K562 (cell line): ENCODE results near the gene ANTKMT. TPM values are rescaled to one million over a fixed set of nuclear protein-coding genes. Genes with fewer than 3 reads are reported as not detected.

ENCODE experiments used
- ARID1B ChIP-seq: fragments of 450-650 bp; IDR thresholded peaks from 2 replicates; pipeline ENCODE4 v1.6.1; 2016; ENCODE audit warnings: antibody characterized with exemption, mild to moderate bottlenecking, inconsistent platforms
- ATF3 ChIP-seq, 2 experiments: fragments of 450-650 bp in 1 of 2; sonication (generic) in 1 of 2; formaldehyde crosslinking in 1 of 2; IDR thresholded peaks in 1 of 2; conservative IDR thresholded peaks in 1 of 2; 2 replicates each; pipeline versions ENCODE4 v1.6.1 to v1.8.1; 2016 to 2023; ENCODE audit warnings: mild to moderate bottlenecking in 2 of 2, moderate library complexity in 2 of 2, inconsistent platforms in 1 of 2, missing genetic modification reagents in 1 of 2
- BRF1 ChIP-seq: IDR thresholded peaks from 3 replicates; pipeline ENCODE4 v1.6.1; 2011; ENCODE audit warnings: borderline replicate concordance, mild to moderate bottlenecking; ENCODE audit not compliant: insufficient read length; ENCODE audit errors: extremely low read depth
- DLX4 ChIP-seq: fragments of 250-450 bp; sonication (Bioruptor Pico); IDR thresholded peaks from 2 replicates; pipeline ENCODE4 v1.6.1; 2021; ENCODE audit warnings: mild to moderate bottlenecking
- E2F3 ChIP-seq: fragments of 250-450 bp; sonication (Bioruptor Pico); IDR thresholded peaks from 2 replicates; pipeline ENCODE4 v1.4.0; 2020; ENCODE audit warnings: mild to moderate bottlenecking
- ELK3 ChIP-seq: fragments of 450-650 bp; formaldehyde crosslinking; IDR thresholded peaks from 2 replicates; pipeline ENCODE4 v1.4.0; 2020; ENCODE audit warnings: mild to moderate bottlenecking
- ID3 ChIP-seq, 2 experiments: fragments of 250-450 bp in 1 of 2; fragments of 450-650 bp in 1 of 2; sonication (Bioruptor Pico) in 1 of 2; IDR thresholded peaks; 2 replicates each; pipeline versions ENCODE4 v1.6.1 to v1.8.0; 2016 to 2021; ENCODE audit warnings: mild to moderate bottlenecking in 2 of 2, moderate library complexity in 2 of 2, missing compliant biosample characterization in 1 of 2, missing genetic modification characterization in 1 of 2
- KLF1 ChIP-seq: fragments of 450-650 bp; IDR thresholded peaks from 2 replicates; pipeline ENCODE4 v1.6.1; 2016; ENCODE audit warnings: missing genetic modification characterization, missing compliant biosample characterization
- KLF16 ChIP-seq: IDR thresholded peaks from 2 replicates; pipeline ENCODE4 v1.6.1; 2016; ENCODE audit warnings: antibody characterized with exemption
- MYC ChIP-seq, 2 experiments: fragments of 250-450 bp in 1 of 2; sonication (Bioruptor Pico) in 1 of 2; IDR thresholded peaks; 2 replicates each; pipeline versions ENCODE4 v1.5.1 to v1.6.1; 2012 to 2021; ENCODE audit warnings: low read depth in 2 of 2, borderline replicate concordance in 1 of 2, improper control_type of control experiment in 1 of 2, low read length in 1 of 2, mild to moderate bottlenecking in 1 of 2, moderate library complexity in 1 of 2
- SP2 ChIP-seq: IDR thresholded peaks from 2 replicates; pipeline ENCODE4 v1.6.1; 2011; ENCODE audit warnings: mild to moderate bottlenecking, low read depth, low read length, moderate library complexity; ENCODE audit not compliant: poor library complexity, severe bottlenecking; ENCODE audit errors: extremely low read depth
- SREBF1 ChIP-seq: fragments of 150-350 bp; IDR thresholded peaks from 2 replicates; pipeline ENCODE4 v1.6.1; 2014; ENCODE audit warnings: antibody characterized with exemption, low read depth, low read length, borderline replicate concordance
- SREBF2 ChIP-seq: sonication (generic); formaldehyde crosslinking; IDR thresholded peaks from 2 replicates; pipeline ENCODE4 v1.4.0; 2020; ENCODE audit warnings: mild to moderate bottlenecking, missing genetic modification reagents
- TARDBP ChIP-seq: fragments of 450-650 bp; IDR thresholded peaks from 2 replicates; pipeline ENCODE4 v1.6.1; 2016
- TEAD1 ChIP-seq, 2 experiments: fragments of 450-650 bp in 1 of 2; sonication (generic) in 1 of 2; formaldehyde crosslinking; IDR thresholded peaks; 2 replicates each; pipeline versions ENCODE4 v1.4.0 to v1.8.0; 2020 to 2022; ENCODE audit warnings: mild to moderate bottlenecking in 2 of 2, missing genetic modification reagents in 1 of 2
- TGIF2 ChIP-seq: sonication (generic); formaldehyde crosslinking; IDR thresholded peaks from 2 replicates; pipeline ENCODE4 v1.8.1; 2022; ENCODE audit warnings: mild to moderate bottlenecking, missing genetic modification reagents, moderate library complexity
- ZBTB11 ChIP-seq, 3 experiments: fragments of 200-800 bp in 1 of 3; fragments of 250-450 bp in 1 of 3; fragments of 450-650 bp in 1 of 3; sonication (Bioruptor Pico) in 1 of 3; sonication (Bioruptor generic) in 1 of 3; formaldehyde crosslinking in 1 of 3; IDR thresholded peaks; 2 replicates each; pipeline versions ENCODE4 v1.6.1 to v1.8.0; 2016 to 2022; ENCODE audit warnings: mild to moderate bottlenecking in 2 of 3, missing genetic modification characterization in 2 of 3, missing compliant biosample characterization in 1 of 3, moderate library complexity in 1 of 3
- ZBTB17 ChIP-seq: fragments of 450-650 bp; formaldehyde crosslinking; IDR thresholded peaks from 2 replicates; pipeline ENCODE4 v1.4.0; 2020; ENCODE audit warnings: mild to moderate bottlenecking
- ZNF133 ChIP-seq: fragments of 250-450 bp; sonication (Bioruptor Pico); IDR thresholded peaks from 2 replicates; pipeline ENCODE4 v1.4.0; 2020; ENCODE audit warnings: mild to moderate bottlenecking
- ZNF217 ChIP-seq: sonication (generic); formaldehyde crosslinking; IDR thresholded peaks from 2 replicates; pipeline ENCODE4 v1.8.0; 2022; ENCODE audit warnings: mild to moderate bottlenecking, missing genetic modification reagents
- ZNF239 ChIP-seq: fragments of 250-450 bp; sonication (Bioruptor Pico); IDR thresholded peaks from 2 replicates; pipeline ENCODE4 v1.4.0; 2020; ENCODE audit warnings: mild to moderate bottlenecking
- ZNF436 ChIP-seq: fragments of 250-450, 450-650 bp; sonication (Bioruptor Pico); formaldehyde crosslinking; IDR thresholded peaks from 2 replicates; pipeline ENCODE4 v1.7.0; 2020; ENCODE audit warnings: mild to moderate bottlenecking
- polyA plus RNA-seq, 8 experiments: library from polyadenylated mRNA; depleted of rRNA in 4 of 8; stranded (reverse) in 5 of 8; unstranded in 3 of 8; fragments of >200 nt; fragmentation: Nextera tagmentation in 2 of 8; fragmentation: Illumina TruSeq in 1 of 8; extraction: Ambion mirVana in 2 of 8; extraction: Trizol in 1 of 8; gene quantifications; 2 replicates each; pipeline versions ENCODE4 v1.2.1 to v1.2.3, GENCODE V29; 2011 to 2014; ENCODE audit warnings: inconsistent platforms in 1 of 8, missing spikeins in 1 of 8
- total RNA-seq, 7 experiments: library from RNA; depleted of rRNA in 6 of 7; stranded (reverse); fragments of >200 nt in 6 of 7; fragmentation: Illumina TruSeq in 2 of 7; extraction: Trizol in 2 of 7; gene quantifications; 2 replicates each; pipeline versions ENCODE4 v1.2.1 to v1.2.3, GENCODE V29; 2011 to 2021; ENCODE audit warnings: low replicate concordance in 1 of 7

The ANTKMT gene
- total and polyA plus RNA-seq, 9 of the 15 experiments (the other 6 are each of a cell fraction or from before 2014, with no cell fraction given), result 0.58 to 217 (median 19.1) TPM

- no peak for TF ChIP-seq ELK3 (CRISPR knock-in tag)
- no peak for TF ChIP-seq TARDBP
- TF ChIP-seq TEAD1 (CRISPR knock-in tag; IDR thresholded peaks at IDR 0.05), result no peak
- no peak for TF ChIP-seq ID3 (CRISPR knock-in tag; IDR thresholded peaks at IDR 0.05)
- TF ChIP-seq ID3 (tag; IDR thresholded peaks at IDR 0.05), result no peak
- TF ChIP-seq SREBF2 (CRISPR knock-in tag), result no peak
- no peak for TF ChIP-seq SREBF1
- no peak for TF ChIP-seq ZNF239 (CRISPR knock-in tag)
- TF ChIP-seq ZBTB17 (CRISPR knock-in tag), result no peak
- no peak for TF ChIP-seq DLX4 (CRISPR knock-in tag)
- no peak for TF ChIP-seq BRF1
- TF ChIP-seq ZNF217 (CRISPR knock-in tag), result no peak
- no peak for TF ChIP-seq SP2
- TF ChIP-seq KLF1, result no peak
- TF ChIP-seq ATF3 (IDR thresholded peaks at IDR 0.05), result no peak
- TF ChIP-seq ATF3 (CRISPR knock-in tag; conservative IDR thresholded peaks at IDR 0.05), result no peak
- no peak for TF ChIP-seq E2F3 (CRISPR knock-in tag)
- TF ChIP-seq ZNF436 (CRISPR knock-in tag), result no peak
- TF ChIP-seq MYC (IDR thresholded peaks at IDR 0.05; ENCODE audit: low read depth, low read length), result no peak
- 0 out of 2 replicates have a peak, but pooled peaks have one; percentile 40 for TF ChIP-seq MYC (CRISPR knock-in tag; IDR thresholded peaks at IDR 0.05; ENCODE audit: borderline replicate concordance, low read depth)
- TF ChIP-seq TGIF2, result peak; percentile 42; the same call in 1 of the 2 replicates
- 0 out of 2 replicates have a peak, but pooled peaks have one; percentile 5 for TF ChIP-seq ARID1B
- TF ChIP-seq ZNF133 (CRISPR knock-in tag), result no peak
- TF ChIP-seq KLF16, result no peak
- TF ChIP-seq ZBTB11 (CRISPR knock-in tag; IDR thresholded peaks at IDR 0.05), result 0 out of 6 replicates have a peak, but pooled peaks of 1 of the 3 experiments have one; percentile 4
Measured at GRCh38 chr16:740459-740763, 19.5 kb downstream of the ANTKMT start (continued).
